Prostate gland (tissue), 2 donors: ENCODE data around the gene COL1A2.

ENCODE experiments used
- POLR2A ChIP-seq: fragments of 450-650 bp; IDR thresholded peaks from one replicate; pipeline ENCODE4 v1.6.1; 2016; ENCODE audit warnings: antibody characterized with exemption, mild to moderate bottlenecking
- POLR2AphosphoS5 ChIP-seq: sonication (generic); formaldehyde crosslinking; IDR thresholded peaks from one replicate; pipeline ENCODE4 v1.6.1; 2017; ENCODE audit warnings: antibody characterized with exemption
- TF ChIP-seq, protein P1 (sequence below), 4 experiments: fragments of 200-600 bp in 2 of 4; fragments of 450-650 bp in 2 of 4; sonication (generic) in 2 of 4; IDR thresholded peaks; 1 replicate in 3 of 4; 2 replicates in 1 of 4; pipeline ENCODE4 v1.5.1; 2016 to 2019; ENCODE audit warnings: antibody characterized with exemption in 4 of 4, mild to moderate bottlenecking in 2 of 4, moderate library complexity in 2 of 4

DNA sequence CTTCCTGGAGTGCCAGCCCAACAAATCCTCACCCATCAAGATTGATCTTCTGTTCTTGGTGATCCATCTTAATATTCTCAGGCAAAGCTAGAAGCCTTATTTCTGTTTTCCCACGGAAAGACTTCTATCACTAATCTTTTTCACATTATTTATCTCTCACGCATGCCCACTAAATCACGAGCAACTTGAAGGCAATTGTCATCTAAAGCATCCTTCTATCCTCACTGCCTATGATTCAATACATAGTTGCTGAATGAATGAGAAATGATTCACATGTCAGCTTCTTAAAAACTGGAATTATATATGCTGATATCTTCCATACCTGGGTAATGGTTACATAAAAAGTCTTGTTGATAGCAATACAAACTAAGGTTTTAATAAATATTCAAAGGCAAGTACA, 12.6 kb upstream of the COL1A2 start:
- TF ChIP-seq POLR2AphosphoS5 (no peak), POLR2A (no peak)
- TF ChIP-seq, protein P1, sequence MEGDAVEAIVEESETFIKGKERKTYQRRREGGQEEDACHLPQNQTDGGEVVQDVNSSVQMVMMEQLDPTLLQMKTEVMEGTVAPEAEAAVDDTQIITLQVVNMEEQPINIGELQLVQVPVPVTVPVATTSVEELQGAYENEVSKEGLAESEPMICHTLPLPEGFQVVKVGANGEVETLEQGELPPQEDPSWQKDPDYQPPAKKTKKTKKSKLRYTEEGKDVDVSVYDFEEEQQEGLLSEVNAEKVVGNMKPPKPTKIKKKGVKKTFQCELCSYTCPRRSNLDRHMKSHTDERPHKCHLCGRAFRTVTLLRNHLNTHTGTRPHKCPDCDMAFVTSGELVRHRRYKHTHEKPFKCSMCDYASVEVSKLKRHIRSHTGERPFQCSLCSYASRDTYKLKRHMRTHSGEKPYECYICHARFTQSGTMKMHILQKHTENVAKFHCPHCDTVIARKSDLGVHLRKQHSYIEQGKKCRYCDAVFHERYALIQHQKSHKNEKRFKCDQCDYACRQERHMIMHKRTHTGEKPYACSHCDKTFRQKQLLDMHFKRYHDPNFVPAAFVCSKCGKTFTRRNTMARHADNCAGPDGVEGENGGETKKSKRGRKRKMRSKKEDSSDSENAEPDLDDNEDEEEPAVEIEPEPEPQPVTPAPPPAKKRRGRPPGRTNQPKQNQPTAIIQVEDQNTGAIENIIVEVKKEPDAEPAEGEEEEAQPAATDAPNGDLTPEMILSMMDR (IDR thresholded peaks at IDR 0.05), result no peak
